K562 (cell line): Measurements from ENCODE around the gene FN3KRP. TPM values are rescaled to one million over a fixed set of nuclear protein-coding genes. Genes with fewer than 3 reads are reported as not detected.

Experiments used
- ATAC-seq: fragments of 200-7000 bp; cut with Tn5 transposase; 3 replicates; pipeline ENCODE4 v1.9.1; 2020; ENCODE audit warnings: moderate library complexity
- BruUV-seq: library from RNA; stranded (reverse); fragments of 400-500 nt; replicated peaks from 2 replicates; lab custom pipeline; 2021; lab: Mats Ljungman, UMichigan
- CTCF ChIA-PET: fragments of 300-600 bp; formaldehyde crosslinking; extraction: SDS; loops from one replicate; lab custom pipeline; 2021; ENCODE audit warnings: low intra/inter-chr PET ratio; lab: Yijun Ruan, JAX
- POLR2A ChIA-PET: fragments of 300-600, 350-650 bp; sonication (Branson Sonifier 250); formaldehyde crosslinking; extraction: SDS; loops from one replicate; lab custom pipeline; 2021; ENCODE audit warnings: antibody characterized with exemption, inconsistent platforms; lab: Yijun Ruan, JAX
- DNase-seq, 4 experiments: peaks; one replicate each; pipeline versions ENCODE4 v3.0.0 to v3.0.0-alpha.2; 2011 to 2018; ENCODE audit warnings: low spot score in 3 of 4, mixed read lengths in 3 of 4; ENCODE audit errors: extremely low read depth in 1 of 4
- FAIRE-seq: peaks from 2 replicates; lab custom pipeline; 2011; peaks lifted over from hg19 to GRCh38; lab: Jason Lieb, UNC
- H2AFZ ChIP-seq: 2 replicates; pipeline ENCODE4 v1.6.0; 2011; ENCODE audit warnings: low read depth, low read length, control low read depth, inconsistent platforms
- H3K27ac ChIP-seq: fragments of 200-600 bp; 3 replicates; pipeline ENCODE4 v1.8.0; 2011; ENCODE audit warnings: low read depth, mild to moderate bottlenecking, control low read depth, inconsistent platforms, low read length, moderate library complexity, mixed read lengths; ENCODE audit errors: extremely low read depth
- H3K27me3 ChIP-seq, 2 experiments: fragments of 300-600 bp in 1 of 2; 2 replicates in 1 of 2; 3 replicates in 1 of 2; pipeline versions ENCODE4 v1.6.0 to v1.8.0; 2011; ENCODE audit warnings: inconsistent platforms in 2 of 2, low read length in 2 of 2, mild to moderate bottlenecking in 1 of 2, mixed read lengths in 1 of 2, moderate library complexity in 1 of 2; ENCODE audit not compliant: control insufficient read depth in 2 of 2, insufficient read depth in 2 of 2
- H3K36me3 ChIP-seq: fragments of 300-600 bp; 3 replicates; pipeline ENCODE4 v1.8.0; 2011; ENCODE audit warnings: mild to moderate bottlenecking, low read length, inconsistent platforms; ENCODE audit not compliant: control insufficient read depth, insufficient read depth
- H3K4me1 ChIP-seq, 2 experiments: fragments of 200-600 bp in 1 of 2; replicated peaks in 1 of 2; 2 replicates in 1 of 2; 3 replicates in 1 of 2; pipeline versions ENCODE4 v1.5.1 to v1.8.0; 2011; ENCODE audit warnings: inconsistent platforms in 2 of 2, low read length in 2 of 2, mild to moderate bottlenecking in 1 of 2, mixed read lengths in 1 of 2, moderate library complexity in 1 of 2; ENCODE audit not compliant: control insufficient read depth in 2 of 2, insufficient read depth in 2 of 2
- H3K4me2 ChIP-seq: 2 replicates; pipeline ENCODE4 v1.6.1; 2011; ENCODE audit warnings: low read length, control low read depth, inconsistent platforms, mixed read lengths; ENCODE audit not compliant: insufficient read depth
- H3K4me3 ChIP-seq: fragments of 200-600 bp; sonication (generic), shearing (Covaris generic); 2 replicates; pipeline ENCODE4 v1.5.1; 2016; ENCODE audit warnings: control low read depth, inconsistent platforms
- H3K79me2 ChIP-seq: fragments of 200-600 bp; 3 replicates; pipeline ENCODE4 v1.8.0; 2011; ENCODE audit warnings: low read length, inconsistent platforms; ENCODE audit not compliant: control insufficient read depth, insufficient read depth
- H3K9ac ChIP-seq, 2 experiments: 2 replicates each; pipeline versions ENCODE4 v1.6.0 to v1.6.1; 2011; ENCODE audit warnings: low read depth in 2 of 2, low read length in 2 of 2, control low read depth in 1 of 2, inconsistent platforms in 1 of 2, mild to moderate bottlenecking in 1 of 2, mixed read lengths in 1 of 2; ENCODE audit not compliant: insufficient read depth in 1 of 2
- H3K9me1 ChIP-seq: one replicate; pipeline ENCODE4 v1.6.0; 2011; ENCODE audit warnings: inconsistent platforms, mild to moderate bottlenecking, low read length, moderate library complexity; ENCODE audit not compliant: control insufficient read depth, insufficient read depth
- H3K9me3 ChIP-seq: replicated peaks from 2 replicates; pipeline ENCODE4 v1.5.1; 2011; ENCODE audit warnings: low read depth, low read length, inconsistent platforms; ENCODE audit not compliant: control insufficient read depth, insufficient read depth
- H4K20me1 ChIP-seq: replicated peaks from 2 replicates; pipeline ENCODE4 v1.6.1; 2011; ENCODE audit warnings: low read length, inconsistent platforms, mixed read lengths; ENCODE audit not compliant: control insufficient read depth, insufficient read depth
- FOSL1 ChIP-seq: fragments of 200-800 bp; sonication (Bioruptor generic); conservative IDR thresholded peaks from 2 replicates; pipeline ENCODE4 v1.6.1; 2016; ENCODE audit warnings: missing genetic modification characterization, missing compliant biosample characterization
- IRF9 ChIP-seq: fragments of 450-650 bp; IDR thresholded peaks from 2 replicates; pipeline ENCODE4 v1.6.1; 2016; ENCODE audit warnings: missing biosample characterization, missing genetic modification characterization
- MCM2 ChIP-seq: fragments of 450-650 bp; IDR thresholded peaks from 2 replicates; pipeline ENCODE4 v1.6.1; 2017; ENCODE audit warnings: low read depth, mild to moderate bottlenecking
- MLX ChIP-seq, 2 experiments: fragments of 450-650 bp in 1 of 2; sonication (generic) in 1 of 2; formaldehyde crosslinking; conservative IDR thresholded peaks; 2 replicates each; pipeline versions ENCODE4 v1.4.0 to v1.8.1; 2020 to 2022; ENCODE audit warnings: mild to moderate bottlenecking in 1 of 2, missing genetic modification reagents in 1 of 2
- RBM22 ChIP-seq: fragments of 200-400 bp; formaldehyde crosslinking; IDR thresholded peaks from 2 replicates; pipeline ENCODE4 v1.6.1; 2018; ENCODE audit warnings: low read length, low read depth; ENCODE audit not compliant: poor library complexity, severe bottlenecking
- SNIP1 ChIP-seq: fragments of 450-650 bp; IDR thresholded peaks from 2 replicates; pipeline ENCODE4 v1.7.1; 2017; ENCODE audit warnings: low read depth, mild to moderate bottlenecking
- SP1 ChIP-seq: sonication (generic); formaldehyde crosslinking; IDR thresholded peaks from 2 replicates; pipeline ENCODE4 v1.8.1; 2022; ENCODE audit warnings: mild to moderate bottlenecking, missing genetic modification reagents
- SREBF1 ChIP-seq: fragments of 150-350 bp; IDR thresholded peaks from 2 replicates; pipeline ENCODE4 v1.6.1; 2014; ENCODE audit warnings: antibody characterized with exemption, low read depth, low read length, borderline replicate concordance
- ZC3H11A ChIP-seq: IDR thresholded peaks from 2 replicates; pipeline ENCODE4 v1.6.1; 2012; ENCODE audit warnings: low read depth, low read length, improper control_type of control experiment
- ZFP1 ChIP-seq: fragments of 450-650 bp; formaldehyde crosslinking; IDR thresholded peaks from 2 replicates; pipeline ENCODE4 v1.4.0; 2020; ENCODE audit warnings: mild to moderate bottlenecking, mixed read lengths
- ZKSCAN1 ChIP-seq: fragments of 150-350 bp; IDR thresholded peaks from 2 replicates; pipeline ENCODE4 v1.6.1; 2016; ENCODE audit warnings: low read depth, low read length
- ZNF197 ChIP-seq: fragments of 200-800 bp; sonication (Bioruptor generic); IDR thresholded peaks from 2 replicates; pipeline ENCODE4 v1.6.1; 2016; ENCODE audit warnings: low read depth, missing genetic modification characterization, missing compliant biosample characterization
- ZNF239 ChIP-seq: fragments of 250-450 bp; sonication (Bioruptor Pico); IDR thresholded peaks from 2 replicates; pipeline ENCODE4 v1.4.0; 2020; ENCODE audit warnings: mild to moderate bottlenecking
- ZNF324 ChIP-seq: fragments of 250-450 bp; sonication (Bioruptor Pico); IDR thresholded peaks from 2 replicates; pipeline ENCODE4 v1.4.0; 2020; ENCODE audit warnings: mild to moderate bottlenecking
- ZNF354B ChIP-seq: fragments of 250-450 bp; sonication (Bioruptor Pico); IDR thresholded peaks from 2 replicates; pipeline ENCODE4 v1.4.0; 2020
- ZNF707 ChIP-seq: fragments of 250-450 bp; sonication (Bioruptor Pico); conservative IDR thresholded peaks from 2 replicates; pipeline ENCODE4 v1.8.0; 2022; ENCODE audit warnings: inconsistent platforms, mild to moderate bottlenecking, moderate library complexity
- ZNF77 ChIP-seq: fragments of 250-450 bp; sonication (Bioruptor Pico); IDR thresholded peaks from 2 replicates; pipeline ENCODE4 v1.5.0; 2020
- WGBS: fragments of 100-300 bp; shearing (Covaris generic); methylation state at CpG from one replicate; pipeline ENCODE4 v1.1.6; 2016; ENCODE audit warnings: low coverage, mixed read lengths; ENCODE audit not compliant: insufficient coverage; ENCODE audit errors: missing lambda C conversion rate; 5-methylcytosine and 5-hydroxymethylcytosine counted together
- in situ Hi-C: fragments of 300-500 bp; cut with MboI; formaldehyde crosslinking; loops from 4 replicates; pipeline ENCODE4 v1.15.0; 2018; ENCODE audit warnings: inconsistent platforms, mixed read lengths
- intact Hi-C: fragments of 100-400 bp; cut with micrococcal nuclease; formaldehyde crosslinking; loops from 2 replicates; pipeline ENCODE4 v1.14.2; 2022
- polyA plus RNA-seq, 8 experiments: library from polyadenylated mRNA; depleted of rRNA in 4 of 8; stranded (reverse) in 5 of 8; unstranded in 3 of 8; fragments of >200 nt; fragmentation: Nextera tagmentation in 2 of 8; fragmentation: Illumina TruSeq in 1 of 8; extraction: Ambion mirVana in 2 of 8; extraction: Trizol in 1 of 8; gene quantifications; 2 replicates each; pipeline versions ENCODE4 v1.2.1 to v1.2.3, GENCODE V29; 2011 to 2014; ENCODE audit warnings: inconsistent platforms in 1 of 8, missing spikeins in 1 of 8
- total RNA-seq, 7 experiments: library from RNA; depleted of rRNA in 6 of 7; stranded (reverse); fragments of >200 nt in 6 of 7; fragmentation: Illumina TruSeq in 2 of 7; extraction: Trizol in 2 of 7; gene quantifications; 2 replicates each; pipeline versions ENCODE4 v1.2.1 to v1.2.3, GENCODE V29; 2011 to 2021; ENCODE audit warnings: low replicate concordance in 1 of 7
- TF ChIP-seq, protein P1 (sequence below): fragments of 250-450 bp; sonication (Bioruptor Pico); IDR thresholded peaks from 2 replicates; pipeline ENCODE4 v1.5.0; 2020; ENCODE audit warnings: mild to moderate bottlenecking, borderline replicate concordance
- TF ChIP-seq, protein P2 (sequence below): sonication (generic); formaldehyde crosslinking; IDR thresholded peaks from 2 replicates; pipeline ENCODE4 v1.8.0; 2023; ENCODE audit warnings: mild to moderate bottlenecking, missing genetic modification reagents

FN3KRP gene
- total and polyA plus RNA-seq, 9 of the 15 experiments (the other 6 are each of a cell fraction or from before 2014, with no cell fraction given) = 2.0 to 32.1 (median 24.9) TPM

- Histone ChIP-seq H3K36me3 (peaks cover 15% of the 10 kb centered on the region), H3K79me2 (peaks cover 31% of the 10 kb centered on the region), H3K4me1 (peaks cover 18 to 38% of the 10 kb centered on the region in 2 experiments; a peak in 4 of 5 replicates), H3K27me3 (no peaks in the 10 kb centered on the region), H4K20me1 (no peaks in the 10 kb centered on the region), H3K9me3 (peaks cover 12% of the 10 kb centered on the region), H3K4me2 (no peak overlapping the region), H3K4me3 (no peak overlapping the region), H3K27ac (no peak overlapping the region), H3K9ac (no peak overlapping the region; a peak in 1 of 4 replicates), H3K9me1 (peaks cover 2% of the 10 kb centered on the region), H2AFZ (no peak overlapping the region)
- POLR2A ChIA-PET = interaction anchor here (0.6 kb wide), 2 partner anchors 32 to 1660 kb away, joined by 4 to 5 read pairs; no protein-coding TSS in a partner anchor
- BruUV-seq = no TSS peak
- CTCF ChIA-PET = no interaction called here
- no peak for FAIRE-seq
- DNase-seq = no peak
- intact Hi-C loops = loop anchor here (5.0 kb wide), 1 partner anchor 33 kb away; the partner anchor contains the start of gene FN3KRP
- no peak for ATAC-seq
- in situ Hi-C loops = no loop called here
- WGBS = 94% methylated on average over 23 of the region's 40 CpGs
- TF ChIP-seq ZNF354B (CRISPR knock-in tag) (no peak), MCM2 (no peak), ZNF197 (no peak), ZC3H11A (no peak), ZKSCAN1 (no peak), SNIP1 (no peak), MLX (CRISPR knock-in tag; conservative IDR thresholded peaks at IDR 0.05) (no peak), RBM22 (no peak), SP1 (CRISPR knock-in tag) (no peak), FOSL1 (tag) (no peak), ZNF324 (no peak), ZNF239 (CRISPR knock-in tag) (no peak), ZNF707 (CRISPR knock-in tag) (no peak), SREBF1 (no peak), ZNF77 (CRISPR knock-in tag) (no peak), ZFP1 (CRISPR knock-in tag) (no peak), IRF9 (tag) (no peak)
- TF ChIP-seq, protein P1, sequence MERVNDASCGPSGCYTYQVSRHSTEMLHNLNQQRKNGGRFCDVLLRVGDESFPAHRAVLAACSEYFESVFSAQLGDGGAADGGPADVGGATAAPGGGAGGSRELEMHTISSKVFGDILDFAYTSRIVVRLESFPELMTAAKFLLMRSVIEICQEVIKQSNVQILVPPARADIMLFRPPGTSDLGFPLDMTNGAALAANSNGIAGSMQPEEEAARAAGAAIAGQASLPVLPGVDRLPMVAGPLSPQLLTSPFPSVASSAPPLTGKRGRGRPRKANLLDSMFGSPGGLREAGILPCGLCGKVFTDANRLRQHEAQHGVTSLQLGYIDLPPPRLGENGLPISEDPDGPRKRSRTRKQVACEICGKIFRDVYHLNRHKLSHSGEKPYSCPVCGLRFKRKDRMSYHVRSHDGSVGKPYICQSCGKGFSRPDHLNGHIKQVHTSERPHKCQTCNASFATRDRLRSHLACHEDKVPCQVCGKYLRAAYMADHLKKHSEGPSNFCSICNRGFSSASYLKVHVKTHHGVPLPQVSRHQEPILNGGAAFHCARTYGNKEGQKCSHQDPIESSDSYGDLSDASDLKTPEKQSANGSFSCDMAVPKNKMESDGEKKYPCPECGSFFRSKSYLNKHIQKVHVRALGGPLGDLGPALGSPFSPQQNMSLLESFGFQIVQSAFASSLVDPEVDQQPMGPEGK (CRISPR knock-in tag) = no peak
- TF ChIP-seq, protein P2, sequence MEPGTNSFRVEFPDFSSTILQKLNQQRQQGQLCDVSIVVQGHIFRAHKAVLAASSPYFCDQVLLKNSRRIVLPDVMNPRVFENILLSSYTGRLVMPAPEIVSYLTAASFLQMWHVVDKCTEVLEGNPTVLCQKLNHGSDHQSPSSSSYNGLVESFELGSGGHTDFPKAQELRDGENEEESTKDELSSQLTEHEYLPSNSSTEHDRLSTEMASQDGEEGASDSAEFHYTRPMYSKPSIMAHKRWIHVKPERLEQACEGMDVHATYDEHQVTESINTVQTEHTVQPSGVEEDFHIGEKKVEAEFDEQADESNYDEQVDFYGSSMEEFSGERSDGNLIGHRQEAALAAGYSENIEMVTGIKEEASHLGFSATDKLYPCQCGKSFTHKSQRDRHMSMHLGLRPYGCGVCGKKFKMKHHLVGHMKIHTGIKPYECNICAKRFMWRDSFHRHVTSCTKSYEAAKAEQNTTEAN (CRISPR knock-in tag) = no peak
Measured at GRCh38 chr17:82750241-82750908, 33.9 kb downstream of the FN3KRP start.
